ENCODE measurements around the gene ZCCHC14. TPM values are rescaled to one million over a fixed set of nuclear protein-coding genes. Genes with fewer than 3 reads are reported as not detected.
A peak's percentile ranks its signal among the peaks of the same experiment; 100 is the strongest.

The ZCCHC14 gene
- total and polyA plus RNA-seq, 11 donors, result 6.4 to 18.4 (median 16.1) TPM

GRCh38 chr16:87436225-87437172, 56.3 kb downstream of the ZCCHC14 start:
- ATAC-seq (peak in 3 of 4 donors; percentile 25 to 64 (median 25)), DNase-seq (peak in 1 of 5 donors; percentile 49)
- peaks cover 0 to 14% (median 9%) of the 10 kb centered on the region in 9 donors for H3K36me3 ChIP-seq
- no peaks in the 10 kb centered on the region for H3K9me3 ChIP-seq
- H3K4me1 ChIP-seq, result peaks cover 3 to 47% (median 27%) of the 10 kb centered on the region in 12 donors
- no peak for TF ChIP-seq CTCF (IDR thresholded peaks at IDR 0.05)
- TF ChIP-seq POLR2A (IDR thresholded peaks at IDR 0.05), result no peak
- intact Hi-C loops (cut with DNase I), result loop anchor here in 3 of 10 donors (5.0 to 10.0 kb wide), 3 partner anchors 36 to 58 kb away; partner anchors contain the start of gene ZCCHC14 (in 2 of the 3)
- WGBS, 4 donors, result 52 to 61% (median 59%) methylated on average over 29 of the region's 29 CpGs
- H3K27me3 ChIP-seq, result no peaks in the 10 kb centered on the region
- peak overlapping the region in 8 of 12 donors; percentile 10 to 32 (median 25) for H3K4me3 ChIP-seq
- peak overlapping the region; percentile 56 to 79 (median 68) for H3K27ac ChIP-seq

- peak; percentile 50 to 83 (median 69) for ATAC-seq
- no peak for DNase-seq
These were observed 57.2 kb downstream of the ZCCHC14 start for GRCh38 chr16:87435372-87436224.

GRCh38 chr16:87434146-87434667, 58.6 kb downstream of the ZCCHC14 start:
- Histone ChIP-seq H3K27me3 (no peaks in the 10 kb centered on the region), H3K36me3 (peaks cover 0 to 29% (median 22%) of the 10 kb centered on the region in 9 donors), H3K4me3 (no peak overlapping the region), H3K27ac (no peak overlapping the region), H3K9me3 (no peaks in the 10 kb centered on the region), H3K4me1 (peaks cover 3 to 49% (median 27%) of the 10 kb centered on the region in 12 donors)
- ATAC-seq (no peak), DNase-seq (no peak)
- TF ChIP-seq CTCF (IDR thresholded peaks at IDR 0.05) (no peak), POLR2A (IDR thresholded peaks at IDR 0.05) (no peak)
- 90 to 98% (median 91%) methylated on average over 22 of the region's 22 CpGs for whole genome bisulfite sequencing, 4 donors
- intact Hi-C loops (cut with DNase I), result loop anchor here in 2 of 10 donors (10.0 kb wide), 1 partner anchor 61 kb away; the partner anchor contains the start of gene ZCCHC14 (in 2 of the 2)

More at GRCh38 chr16:87435372-87436224, 57.2 kb downstream of the ZCCHC14 start:
- WGBS, 4 donors, result 34 to 67% (median 48%) methylated on average over 23 of the region's 23 CpGs
- TF ChIP-seq CTCF (IDR thresholded peaks at IDR 0.05), result no peak
- H3K4me3 ChIP-seq, result peak overlapping the region in 8 of 12 donors; percentile 10 to 32 (median 25)
- H3K27ac ChIP-seq, result peak overlapping the region; percentile 56 to 79 (median 68)
- no peaks in the 10 kb centered on the region for H3K27me3 ChIP-seq
- intact Hi-C loops (cut with DNase I), result loop anchor here in 3 of 10 donors (5.0 to 10.0 kb wide), 3 partner anchors 37 to 59 kb away; partner anchors contain the start of gene ZCCHC14 (in 2 of the 3)
- peaks cover 3 to 49% (median 27%) of the 10 kb centered on the region in 12 donors for H3K4me1 ChIP-seq
- H3K9me3 ChIP-seq, result no peaks in the 10 kb centered on the region
- peaks cover 0 to 19% (median 13%) of the 10 kb centered on the region in 9 donors for H3K36me3 ChIP-seq
